ENCODE measurements around the gene AOPEP.

AOPEP gene

GRCh38 chr9:94851892-94852291 lies 125.4 kb downstream of the AOPEP start:
- H3K4me1 ChIP-seq (ENCODE audit: control insufficient read depth, low read length), result no peaks in the 10 kb centered on the region
- no peak overlapping the region for H3K4me2 ChIP-seq (ENCODE audit: low read length)
- no peaks in the 10 kb centered on the region for H3K79me2 ChIP-seq (ENCODE audit: control insufficient read depth, low read length)
- no peak overlapping the region for H3K27ac ChIP-seq (ENCODE audit: low read depth, low read length)
- H3K4me3 ChIP-seq (ENCODE audit: low read length), result no peak overlapping the region
- H3K36me3 ChIP-seq (ENCODE audit: control insufficient read depth, low read length), result no peaks in the 10 kb centered on the region
- no peaks in the 10 kb centered on the region for H3F3A ChIP-seq (ENCODE audit: control insufficient read depth, insufficient read depth)
- H4K20me1 ChIP-seq (ENCODE audit: control insufficient read depth, insufficient read depth, low read depth, low read length), result no peaks in the 10 kb centered on the region
- TF ChIP-seq CTCF (IDR thresholded peaks at IDR 0.05; ENCODE audit: low read depth, low read length, poor library complexity, severe bottlenecking) (no peak), EZH2phosphoT487 (IDR thresholded peaks at IDR 0.05; ENCODE audit: borderline replicate concordance, low read length) (no peak)
- no peaks in the 10 kb centered on the region for H3K9me3 ChIP-seq (ENCODE audit: control insufficient read depth, insufficient read depth, low read length)
- no peaks in the 10 kb centered on the region for H3K9me2 ChIP-seq (replicated peaks; ENCODE audit: control insufficient read depth, low read length)
- no peaks in the 10 kb centered on the region for H3K27me3 ChIP-seq (ENCODE audit: control insufficient read depth, low read length)

DNA sequence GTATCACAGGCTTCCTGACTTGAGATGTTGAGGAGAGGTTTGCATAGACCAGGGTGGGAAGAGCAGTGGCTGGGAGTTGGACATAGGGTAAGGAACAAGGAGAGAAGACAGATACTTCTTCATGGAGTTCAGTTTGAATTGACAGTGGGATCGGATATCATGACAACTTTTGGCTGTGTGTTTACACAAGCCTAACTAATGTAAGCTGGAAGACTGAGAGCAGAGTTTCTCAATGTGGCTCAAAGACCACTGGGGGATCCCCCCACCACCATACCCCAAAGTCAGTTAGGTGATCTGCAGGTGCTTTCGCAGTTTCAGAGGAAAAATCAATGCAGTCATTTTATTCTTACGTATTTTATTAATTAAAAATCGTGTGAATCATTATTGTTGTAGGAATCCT lies 125.9 kb downstream of the AOPEP start:
- Histone ChIP-seq H3K4me2 (ENCODE audit: low read length) (no peak overlapping the region), H3K4me1 (ENCODE audit: control insufficient read depth, low read length) (no peaks in the 10 kb centered on the region), H3K4me3 (ENCODE audit: low read length) (no peak overlapping the region), H3K79me2 (ENCODE audit: control insufficient read depth, low read length) (no peaks in the 10 kb centered on the region), H3K36me3 (ENCODE audit: control insufficient read depth, low read length) (no peaks in the 10 kb centered on the region), H4K20me1 (ENCODE audit: control insufficient read depth, insufficient read depth, low read depth, low read length) (no peaks in the 10 kb centered on the region), H3F3A (ENCODE audit: control insufficient read depth, insufficient read depth) (no peaks in the 10 kb centered on the region), H3K27me3 (ENCODE audit: control insufficient read depth, low read length) (no peaks in the 10 kb centered on the region), H3K9me3 (ENCODE audit: control insufficient read depth, insufficient read depth, low read length) (no peaks in the 10 kb centered on the region), H3K27ac (ENCODE audit: low read depth, low read length) (no peak overlapping the region), H3K9me2 (replicated peaks; ENCODE audit: control insufficient read depth, low read length) (no peaks in the 10 kb centered on the region)
- no peak for TF ChIP-seq EZH2phosphoT487 (IDR thresholded peaks at IDR 0.05; ENCODE audit: borderline replicate concordance, low read length)
- TF ChIP-seq CTCF (IDR thresholded peaks at IDR 0.05; ENCODE audit: low read depth, low read length, poor library complexity, severe bottlenecking), result no peak

- Histone ChIP-seq H3K27me3 (ENCODE audit: control insufficient read depth, low read length) (no peaks in the 10 kb centered on the region), H3K4me2 (ENCODE audit: low read length) (no peak overlapping the region)
- TF ChIP-seq CTCF (IDR thresholded peaks at IDR 0.05; ENCODE audit: low read depth, low read length, poor library complexity, severe bottlenecking), result no peak
- TF ChIP-seq EZH2phosphoT487 (IDR thresholded peaks at IDR 0.05; ENCODE audit: borderline replicate concordance, low read length), result no peak
Observed at GRCh38 chr9:94853887-94854286, 127.4 kb downstream of the AOPEP start.

More at GRCh38 chr9:94853887-94854286, 127.4 kb downstream of the AOPEP start:
- no peaks in the 10 kb centered on the region for H3K9me2 ChIP-seq (replicated peaks; ENCODE audit: control insufficient read depth, low read length)
- no peaks in the 10 kb centered on the region for H3K9me3 ChIP-seq (ENCODE audit: control insufficient read depth, insufficient read depth, low read length)
- no peaks in the 10 kb centered on the region for H3K36me3 ChIP-seq (ENCODE audit: control insufficient read depth, low read length)
- H3K4me3 ChIP-seq (ENCODE audit: low read length), result no peak overlapping the region
- H3K27ac ChIP-seq (ENCODE audit: low read depth, low read length), result no peak overlapping the region
- no peaks in the 10 kb centered on the region for H4K20me1 ChIP-seq (ENCODE audit: control insufficient read depth, insufficient read depth, low read depth, low read length)
- H3K79me2 ChIP-seq (ENCODE audit: control insufficient read depth, low read length), result no peaks in the 10 kb centered on the region
- H3K4me1 ChIP-seq (ENCODE audit: control insufficient read depth, low read length), result no peaks in the 10 kb centered on the region
- no peaks in the 10 kb centered on the region for H3F3A ChIP-seq (ENCODE audit: control insufficient read depth, insufficient read depth)

Measured in DOHH2 (cell line).